Measurements from ENCODE around the gene GSN.

GRCh38 chr9:121268598-121268850, 562 bp downstream of the GSN start:
- TF ChIP-seq CTCF (conservative IDR thresholded peaks at IDR 0.05; ENCODE audit: low read depth, low read length) (no peak), EZH2 (IDR thresholded peaks at IDR 0.05; ENCODE audit: borderline replicate concordance, low read depth, low read length, poor library complexity, severe bottlenecking) (no peak)

Data from A673 (cell line).